Neuronal stem cell (in vitro differentiated cells): ENCODE results near the gene DBNDD2.

Source experiments
- DNase-seq: peaks from one replicate; pipeline ENCODE4 v3.0.0-alpha.2; 2013; ENCODE audit warnings: low spot score
- H2AFZ ChIP-seq: one replicate; pipeline ENCODE4 v1.6.1; 2013; ENCODE audit warnings: mild to moderate bottlenecking, low read length, inconsistent platforms
- H2AK5ac ChIP-seq: 2 replicates; pipeline ENCODE4 v1.6.1; 2013; ENCODE audit warnings: low read depth, mild to moderate bottlenecking, inconsistent platforms, low read length, moderate library complexity, mixed read lengths
- H2BK120ac ChIP-seq: 2 replicates; pipeline ENCODE4 v1.6.1; 2013; ENCODE audit warnings: low read depth, mild to moderate bottlenecking, inconsistent platforms, low read length, moderate library complexity, mixed read lengths
- H2BK12ac ChIP-seq: one replicate; pipeline ENCODE4 v1.6.1; 2013; ENCODE audit warnings: low read length, inconsistent platforms
- H2BK15ac ChIP-seq: 2 replicates; pipeline ENCODE4 v1.6.1; 2013; ENCODE audit warnings: mild to moderate bottlenecking, low read length, inconsistent platforms, mixed read lengths
- H2BK5ac ChIP-seq: one replicate; pipeline ENCODE4 v1.6.1; 2013; ENCODE audit warnings: inconsistent platforms, mild to moderate bottlenecking, low read length, moderate library complexity
- H3K14ac ChIP-seq: one replicate; pipeline ENCODE4 v1.6.1; 2013; ENCODE audit warnings: low read length, inconsistent platforms
- H3K18ac ChIP-seq: 2 replicates; pipeline ENCODE4 v1.6.1; 2013; ENCODE audit warnings: low read length, inconsistent platforms
- H3K23ac ChIP-seq: 2 replicates; pipeline ENCODE4 v1.6.1; 2013; ENCODE audit warnings: low read depth, mild to moderate bottlenecking, mixed read lengths, low read length, inconsistent platforms; ENCODE audit not compliant: poor library complexity
- H3K27ac ChIP-seq: replicated peaks from 3 replicates; pipeline ENCODE4 v1.5.1; 2013; ENCODE audit warnings: low read length, inconsistent platforms
- H3K27me3 ChIP-seq, 3 experiments: 2 replicates each; pipeline ENCODE4 v1.6.1; 2013; ENCODE audit warnings: low read length in 3 of 3, mild to moderate bottlenecking in 2 of 3, inconsistent platforms in 1 of 3, low read depth in 1 of 3, mixed read lengths in 1 of 3, moderate library complexity in 1 of 3; ENCODE audit not compliant: control insufficient read depth in 3 of 3, insufficient read depth in 3 of 3
- H3K36me3 ChIP-seq, 2 donors: replicated peaks in 1 of 2; 2 replicates each; pipeline ENCODE4 v1.6.1; 2013; ENCODE audit warnings: low read length in 2 of 2; ENCODE audit not compliant: control insufficient read depth in 2 of 2, insufficient read depth in 2 of 2
- H3K4ac ChIP-seq: 2 replicates; pipeline ENCODE4 v1.6.1; 2013; ENCODE audit warnings: inconsistent platforms, mild to moderate bottlenecking, low read length, moderate library complexity
- H3K4me1 ChIP-seq, 2 donors: 1 replicate in 1 of 2; 2 replicates in 1 of 2; pipeline ENCODE4 v1.6.1; 2013; ENCODE audit warnings: low read length in 2 of 2, low read depth in 1 of 2; ENCODE audit not compliant: control insufficient read depth in 2 of 2, insufficient read depth in 1 of 2
- H3K4me2 ChIP-seq: one replicate; pipeline ENCODE4 v1.6.1; 2013; ENCODE audit warnings: mild to moderate bottlenecking, low read length, inconsistent platforms; ENCODE audit not compliant: insufficient read depth, poor library complexity, severe bottlenecking
- H3K4me3 ChIP-seq, 2 donors: 2 replicates each; pipeline ENCODE4 v1.5.1; 2013; ENCODE audit warnings: low read length in 2 of 2, mild to moderate bottlenecking in 2 of 2, inconsistent platforms in 1 of 2, moderate library complexity in 1 of 2
- H3K79me1 ChIP-seq: one replicate; pipeline ENCODE4 v1.6.1; 2013; ENCODE audit warnings: low read depth, mild to moderate bottlenecking, inconsistent platforms, low read length, moderate library complexity
- H3K9ac ChIP-seq: one replicate; pipeline ENCODE4 v1.6.1; 2013; ENCODE audit warnings: mild to moderate bottlenecking, low read depth, low read length, inconsistent platforms; ENCODE audit not compliant: poor library complexity
- H3K9me3 ChIP-seq, 2 donors: replicated peaks in 1 of 2; 2 replicates each; pipeline versions ENCODE3 to v1.6.1; 2013; ENCODE audit warnings: low read length in 2 of 2, mild to moderate bottlenecking in 2 of 2, inconsistent platforms in 1 of 2, low read depth in 1 of 2, mixed read lengths in 1 of 2, moderate library complexity in 1 of 2; ENCODE audit not compliant: control insufficient read depth in 2 of 2, insufficient read depth in 1 of 2
- H4K8ac ChIP-seq: one replicate; pipeline ENCODE4 v1.6.1; 2013; ENCODE audit warnings: low read depth, mild to moderate bottlenecking, inconsistent platforms, low read length, moderate library complexity
- H4K91ac ChIP-seq: one replicate; pipeline ENCODE4 v1.6.1; 2013; ENCODE audit warnings: low read length, low read depth, mild to moderate bottlenecking, inconsistent platforms; ENCODE audit not compliant: poor library complexity
- WGBS, 2 donors: extraction: QIAGEN DNeasy Blood & Tissue Kit; methylation state at CpG; one replicate each; pipeline ENCODE4 v1.1.7; 2013; ENCODE audit warnings: missing lambda C conversion rate in 2 of 2, mixed read lengths in 1 of 2; ENCODE audit not compliant: insufficient read length in 2 of 2, insufficient replicate concordance in 1 of 2; ENCODE audit errors: extremely low coverage in 2 of 2; 5-methylcytosine and 5-hydroxymethylcytosine counted together

The DBNDD2 gene

DNA sequence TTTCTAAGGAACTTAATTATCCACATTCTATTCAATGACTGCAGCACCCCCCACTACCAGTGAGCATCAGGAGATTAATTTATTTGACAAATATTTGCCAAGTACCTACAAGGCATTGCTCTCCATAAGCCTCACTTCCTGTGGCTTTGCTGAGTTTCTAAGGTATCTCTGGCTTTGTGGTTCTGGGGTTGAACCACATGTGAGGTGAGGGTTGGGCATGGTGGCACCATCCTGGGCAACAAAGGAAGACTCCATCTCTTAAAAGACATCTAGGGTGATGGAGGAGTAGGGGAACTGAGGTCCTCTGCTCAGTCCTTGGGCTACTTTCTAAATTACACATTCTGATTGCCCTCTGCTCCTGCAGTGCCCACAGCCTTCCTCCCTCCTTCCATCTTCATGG lies 36.0 kb downstream of the DBNDD2 start:
- H3K18ac ChIP-seq, result no peak overlapping the region
- no peak overlapping the region for H3K9ac ChIP-seq
- H3K27ac ChIP-seq, result no peak overlapping the region
- no peak overlapping the region for H3K14ac ChIP-seq
- H3K27me3 ChIP-seq, result peaks cover 0 to 9% (median 0%) of the 10 kb centered on the region in 3 experiments
- no peak overlapping the region for H2BK120ac ChIP-seq
- no peak for DNase-seq
- no peaks in the 10 kb centered on the region for H3K4me1 ChIP-seq
- no peak overlapping the region for H2AFZ ChIP-seq
- no peak overlapping the region for H3K4me3 ChIP-seq
- no peak overlapping the region for H2BK12ac ChIP-seq
- H2AK5ac ChIP-seq, result no peak overlapping the region
- H3K4me2 ChIP-seq, result no peak overlapping the region
- no peak overlapping the region for H4K8ac ChIP-seq
- H2BK5ac ChIP-seq, result no peak overlapping the region
- H3K9me3 ChIP-seq, result no peaks in the 10 kb centered on the region
- H4K91ac ChIP-seq, result no peak overlapping the region
- H2BK15ac ChIP-seq, result no peak overlapping the region
- no peak overlapping the region for H3K23ac ChIP-seq
- no peak overlapping the region for H3K4ac ChIP-seq
- H3K79me1 ChIP-seq, result no peaks in the 10 kb centered on the region
- no peaks in the 10 kb centered on the region for H3K36me3 ChIP-seq

DNA sequence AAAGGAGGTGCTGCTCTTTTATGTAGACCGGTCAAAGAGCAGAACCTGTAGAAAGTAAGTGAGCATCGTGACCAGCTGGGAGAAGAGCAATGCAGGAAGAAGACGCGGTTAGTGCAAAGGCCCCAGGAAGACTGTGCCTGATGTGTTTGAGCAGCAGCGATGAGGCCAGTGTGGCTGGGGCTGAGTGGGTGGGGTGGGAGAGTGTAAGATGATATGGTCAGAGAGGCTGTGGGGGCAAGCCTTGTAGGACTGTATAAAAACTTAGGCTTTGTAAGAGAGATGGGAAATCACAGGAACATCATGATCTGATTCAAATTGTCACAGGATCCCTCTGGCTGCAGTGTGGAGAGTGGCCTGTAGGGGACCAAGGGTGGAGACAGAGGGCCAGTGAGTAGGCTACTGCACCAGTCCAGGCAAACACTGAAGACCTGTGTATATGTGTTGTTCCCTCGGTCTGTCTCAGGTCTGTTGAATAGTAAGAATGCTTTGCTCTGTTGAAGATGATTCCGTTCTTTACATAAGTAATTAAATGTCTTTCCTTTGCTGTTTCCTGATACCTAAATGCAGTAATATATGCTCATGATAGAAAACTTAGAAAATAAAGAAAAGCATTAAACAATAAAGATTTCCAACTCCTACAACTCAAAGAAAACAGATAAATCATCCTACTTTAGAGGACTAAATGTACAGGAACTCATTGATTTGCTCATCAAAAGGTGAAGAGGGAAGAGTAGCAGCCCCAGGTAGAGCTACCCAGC lies 37.9 kb downstream of the DBNDD2 start:
- no peak overlapping the region for H3K4ac ChIP-seq
- no peaks in the 10 kb centered on the region for H3K36me3 ChIP-seq
- H3K79me1 ChIP-seq, result no peaks in the 10 kb centered on the region
- H2BK12ac ChIP-seq, result no peak overlapping the region
- no peak overlapping the region for H2BK5ac ChIP-seq
- no peak overlapping the region for H2AFZ ChIP-seq
- no peak overlapping the region for H3K27ac ChIP-seq
- H3K18ac ChIP-seq, result no peak overlapping the region
- peaks cover 0 to 2% of the 10 kb centered on the region in 2 donors for H3K4me1 ChIP-seq
- no peak overlapping the region for H2BK15ac ChIP-seq
- no peaks in the 10 kb centered on the region for H3K9me3 ChIP-seq
- no peak overlapping the region for H4K91ac ChIP-seq
- no peak overlapping the region for H4K8ac ChIP-seq
- no peak overlapping the region for H3K14ac ChIP-seq
- no peak overlapping the region for H3K4me3 ChIP-seq
- H3K4me2 ChIP-seq, result no peak overlapping the region
- H3K23ac ChIP-seq, result no peak overlapping the region
- WGBS, 2 donors, result no CpG with 5 or more reads among the region's 7 CpGs
- no peak overlapping the region for H2BK120ac ChIP-seq
- H3K9ac ChIP-seq, result no peak overlapping the region
- no peak for DNase-seq
- no peak overlapping the region for H2AK5ac ChIP-seq
- peaks cover 0 to 9% (median 0%) of the 10 kb centered on the region in 3 experiments for H3K27me3 ChIP-seq

DNA sequence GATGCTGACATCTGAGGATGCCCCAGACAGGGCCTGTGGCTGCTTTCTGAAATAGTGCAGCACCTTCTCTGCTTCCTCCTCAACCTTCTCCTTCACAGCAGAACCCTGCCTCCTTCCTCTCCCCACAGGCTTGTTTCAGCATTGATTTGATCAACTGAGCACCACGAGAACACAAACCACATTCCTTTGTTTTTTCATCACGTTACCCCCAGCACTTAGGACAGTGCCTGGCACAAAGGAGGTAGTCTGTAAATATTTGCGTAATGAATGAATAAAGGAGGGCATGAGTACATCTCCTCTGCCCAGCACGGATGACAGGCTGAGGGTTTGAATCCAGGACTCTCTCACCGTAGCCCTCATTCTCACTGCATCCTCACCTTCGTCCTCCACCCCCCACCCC lies 40.2 kb downstream of the DBNDD2 start:
- Histone ChIP-seq H3K14ac (no peak overlapping the region), H3K18ac (no peak overlapping the region), H3K4ac (no peak overlapping the region), H2BK120ac (no peak overlapping the region), H3K27me3 (peaks cover 0 to 9% (median 0%) of the 10 kb centered on the region in 3 experiments), H3K4me3 (no peak overlapping the region), H3K23ac (no peak overlapping the region), H3K9ac (no peak overlapping the region), H3K27ac (no peak overlapping the region), H3K4me2 (no peak overlapping the region), H4K8ac (no peak overlapping the region), H2BK12ac (no peak overlapping the region), H3K79me1 (no peaks in the 10 kb centered on the region), H2BK15ac (no peak overlapping the region), H4K91ac (no peak overlapping the region), H2AK5ac (no peak overlapping the region), H3K36me3 (no peaks in the 10 kb centered on the region), H2BK5ac (no peak overlapping the region), H3K4me1 (peaks cover 0 to 2% of the 10 kb centered on the region in 2 donors), H2AFZ (no peak overlapping the region), H3K9me3 (no peaks in the 10 kb centered on the region)
- WGBS, 2 donors, result no CpG with 5 or more reads among the region's 6 CpGs
- no peak for DNase-seq

DNA sequence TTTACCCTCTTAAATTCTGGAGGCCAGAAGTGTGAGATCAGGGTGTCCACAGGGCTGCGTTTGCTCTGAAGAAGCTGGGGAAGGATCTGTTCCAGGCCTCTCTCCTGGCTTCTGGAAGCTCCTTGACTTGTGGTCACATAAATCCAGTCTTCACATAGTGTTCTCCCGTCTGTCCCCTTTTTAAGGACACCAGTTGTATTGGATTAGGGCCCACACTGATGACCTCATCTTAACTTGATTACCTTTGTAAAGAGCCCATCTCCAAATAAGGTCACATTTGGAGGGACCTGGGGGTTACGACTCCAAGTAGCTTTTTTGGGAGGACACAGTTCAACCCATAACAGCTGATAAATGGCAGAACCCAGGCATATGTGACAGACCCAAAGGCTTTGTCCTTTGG lies 41.4 kb downstream of the DBNDD2 start:
- Histone ChIP-seq H2BK120ac (no peak overlapping the region), H3K4me2 (no peak overlapping the region), H4K91ac (peak overlapping the region; percentile 3), H3K18ac (no peak overlapping the region), H3K4me3 (no peak overlapping the region), H3K4ac (no peak overlapping the region), H3K4me1 (peaks cover 0 to 2% of the 10 kb centered on the region in 2 donors), H3K23ac (no peak overlapping the region), H2BK5ac (no peak overlapping the region), H2BK15ac (no peak overlapping the region), H3K36me3 (no peaks in the 10 kb centered on the region), H2AK5ac (no peak overlapping the region), H3K14ac (no peak overlapping the region), H3K79me1 (no peaks in the 10 kb centered on the region), H3K27ac (no peak overlapping the region), H4K8ac (no peak overlapping the region), H3K27me3 (peaks cover 0 to 2% (median 0%) of the 10 kb centered on the region in 3 experiments), H3K9me3 (no peaks in the 10 kb centered on the region), H3K9ac (no peak overlapping the region), H2BK12ac (no peak overlapping the region), H2AFZ (peak overlapping the region; percentile 21)
- WGBS, 2 donors, result no CpG with 5 or more reads among the region's 3 CpGs
- DNase-seq, result no peak
